Mucosa of descending colon (tissue), 3 donors: ENCODE measurements around the gene MAST4. TPM values are rescaled to one million over a fixed set of nuclear protein-coding genes. Genes with fewer than 3 reads are reported as not detected.
A peak's percentile ranks its signal among the peaks of the same experiment; 100 is the strongest.

Experiments used
- ATAC-seq: fragments of 200-7000 bp; cut with Tn5 transposase; one replicate; pipeline ENCODE4 v1.9.1; 2020; ENCODE audit warnings: mild to moderate bottlenecking, moderate library complexity
- DNase-seq, 3 donors: peaks; one replicate each; pipeline ENCODE4 v3.0.0-alpha.2; 2020
- H3K36me3 ChIP-seq: fragments of 200-600 bp; one replicate; pipeline ENCODE4 v1.8.0; 2021; ENCODE audit warnings: low read depth, mild to moderate bottlenecking
- H3K4me1 ChIP-seq: fragments of 200-600 bp; one replicate; pipeline ENCODE4 v1.8.0; 2021; ENCODE audit warnings: low read depth, mild to moderate bottlenecking
- H3K4me3 ChIP-seq: fragments of 200-600 bp; one replicate; pipeline ENCODE4 v1.8.0; 2021; ENCODE audit warnings: mild to moderate bottlenecking
- H3K9me3 ChIP-seq: fragments of 200-600 bp; one replicate; pipeline ENCODE4 v1.8.0; 2021; ENCODE audit warnings: mild to moderate bottlenecking
- CTCF ChIP-seq: fragments of 200-600 bp; IDR thresholded peaks from one replicate; pipeline ENCODE4 v1.8.0; 2022; ENCODE audit warnings: antibody characterized with exemption, mild to moderate bottlenecking
- intact Hi-C, 2 donors: fragments of 100-400 bp; cut with DNase I in 1 of 2; cut with micrococcal nuclease in 1 of 2; formaldehyde crosslinking; loops; one replicate each; pipeline versions ENCODE4 v1.11.0 to v1.11.1; 2022; cut with DNase I, micrococcal nuclease
- total RNA-seq, 3 donors: library from RNA; stranded (reverse); fragmentation: NEBNext Ultra II Directional in 2 of 3; extraction: Animal tissue kit (Norgen Biotek cat#: 25700) in 2 of 3; gene quantifications; one replicate each; pipeline versions ENCODE4 v1.2.1 to v1.2.4, GENCODE V29; 2021 to 2023
- donor health status: DM: no; HTN: no; CAD: no; lungs with moderate emphysema.
- donor health status: DM: no; HTN: no; CAD: no.
- donor health status: DM: no; HTN: yes; CAD: no.

The MAST4 gene
- total RNA-seq, 3 donors from 2014 or later = 16.2 to 34.0 (median 22.5) TPM

GRCh38 chr5:67043796-67044511 lies 447.8 kb downstream of the MAST4 start:
- TF ChIP-seq CTCF = no peak
- no peaks in the 10 kb centered on the region for H3K9me3 ChIP-seq
- no peaks in the 10 kb centered on the region for H3K36me3 ChIP-seq
- H3K4me3 ChIP-seq = no peak overlapping the region
- no peaks in the 10 kb centered on the region for H3K4me1 ChIP-seq
- no peak for DNase-seq
- intact Hi-C loops = no loop called here
- ATAC-seq = peak; percentile 31

- ATAC-seq = no peak
- Histone ChIP-seq H3K9me3 (no peaks in the 10 kb centered on the region), H3K36me3 (no peaks in the 10 kb centered on the region), H3K4me3 (no peak overlapping the region), H3K4me1 (peaks cover 8% of the 10 kb centered on the region)
- DNase-seq = no peak
- TF ChIP-seq CTCF = no peak
- intact Hi-C loops = no loop called here
Observed at GRCh38 chr5:67045816-67046740, 449.9 kb downstream of the MAST4 start.

GRCh38 chr5:67047160-67047559 lies 451.0 kb downstream of the MAST4 start:
- intact Hi-C loops = no loop called here
- peak; percentile 41 to 49 (median 43) for DNase-seq
- Histone ChIP-seq H3K36me3 (no peaks in the 10 kb centered on the region), H3K4me1 (peaks cover 16% of the 10 kb centered on the region), H3K9me3 (no peaks in the 10 kb centered on the region), H3K4me3 (no peak overlapping the region)
- no peak for TF ChIP-seq CTCF
- no peak for ATAC-seq

GRCh38 chr5:67047616-67048015 lies 451.4 kb downstream of the MAST4 start:
- intact Hi-C loops = no loop called here
- H3K9me3 ChIP-seq = no peaks in the 10 kb centered on the region
- ATAC-seq = no peak
- peaks cover 16% of the 10 kb centered on the region for H3K4me1 ChIP-seq
- no peak for DNase-seq
- no peak for TF ChIP-seq CTCF
- no peak overlapping the region for H3K4me3 ChIP-seq
- no peaks in the 10 kb centered on the region for H3K36me3 ChIP-seq

GRCh38 chr5:67050125-67050524 lies 453.9 kb downstream of the MAST4 start:
- no peak for TF ChIP-seq CTCF
- intact Hi-C loops = no loop called here
- H3K4me3 ChIP-seq = no peak overlapping the region
- peaks cover 16% of the 10 kb centered on the region for H3K4me1 ChIP-seq
- H3K36me3 ChIP-seq = no peaks in the 10 kb centered on the region
- H3K9me3 ChIP-seq = no peaks in the 10 kb centered on the region
- peak; percentile 92 for ATAC-seq
- peak in 2 of 3 donors; percentile 37 to 51 for DNase-seq
